ENCODE data around the gene JMJD1C. TPM values are rescaled to one million over a fixed set of nuclear protein-coding genes. Genes with fewer than 3 reads are reported as not detected.

The JMJD1C gene
- total RNA-seq, 1 experiment from 2014 or later = 66.3 TPM

- Histone ChIP-seq H3K9me3 (ENCODE audit: control insufficient read depth in 1 of 2, insufficient read depth in 1 of 2, low read depth in 1 of 2, low read length in 2 of 2) (no peaks in the 10 kb centered on the region), H2AFZ (ENCODE audit: low read depth, low read length, poor library complexity, severe bottlenecking) (no peak overlapping the region), H3K79me2 (ENCODE audit: insufficient read depth, low read length) (peaks cover 95% of the 10 kb centered on the region), H3K4me1 (ENCODE audit: control insufficient read depth in 1 of 2, insufficient read depth in 2 of 2, low read length in 2 of 2) (no peaks in the 10 kb centered on the region), H4K20me1 (ENCODE audit: insufficient read depth) (peaks cover 5% of the 10 kb centered on the region; the same call in 1 of the 2 replicates), H3K27me3 (ENCODE audit: insufficient read depth, low read length) (no peaks in the 10 kb centered on the region), H3K4me3 (replicated peaks in 1 of 2; ENCODE audit: low read depth in 1 of 2, low read length in 2 of 2) (no peak overlapping the region), H3K9me2 (ENCODE audit: insufficient read depth) (no peaks in the 10 kb centered on the region), H3K27ac (ENCODE audit: low read depth, low read length) (no peak overlapping the region), H3K4me2 (ENCODE audit: low read length) (no peak overlapping the region), H3K36me3 (ENCODE audit: control insufficient read depth in 1 of 2, insufficient read depth in 2 of 2, low read length in 2 of 2) (no peaks in the 10 kb centered on the region), H3K9ac (ENCODE audit: low read length) (no peak overlapping the region)
- DNase-seq (ENCODE audit: low read depth, low spot score) = no peak
- no TSS peak for BruUV-seq (replicated peaks)
- CTCF ChIA-PET = no interaction called here
- no peak for ATAC-seq
- POLR2A ChIA-PET = no interaction called here
- intact Hi-C loops (cut with micrococcal nuclease) = no loop called here
- TF ChIP-seq ELF1 (IDR thresholded peaks at IDR 0.05; ENCODE audit: borderline replicate concordance, low read depth) (no peak), SP1 (IDR thresholded peaks at IDR 0.05; ENCODE audit: low read depth) (no peak), EGR1 (IDR thresholded peaks at IDR 0.05; ENCODE audit: low read depth) (no peak), ZFX (IDR thresholded peaks at IDR 0.05) (no peak), YY1 (IDR thresholded peaks at IDR 0.05; ENCODE audit: extremely low read depth, insufficient replicate concordance, low read depth, low read length) (no peak)
- RAD21 ChIA-PET (ENCODE audit: low non-redundant PET in 1 of 2, low total read pairs in 2 of 2, uncharacterized antibody in 2 of 2, unreplicated experiment in 2 of 2) = no interaction called here
Observed at GRCh38 chr10:63388421-63389031, 77.3 kb downstream of the JMJD1C start.

DNA sequence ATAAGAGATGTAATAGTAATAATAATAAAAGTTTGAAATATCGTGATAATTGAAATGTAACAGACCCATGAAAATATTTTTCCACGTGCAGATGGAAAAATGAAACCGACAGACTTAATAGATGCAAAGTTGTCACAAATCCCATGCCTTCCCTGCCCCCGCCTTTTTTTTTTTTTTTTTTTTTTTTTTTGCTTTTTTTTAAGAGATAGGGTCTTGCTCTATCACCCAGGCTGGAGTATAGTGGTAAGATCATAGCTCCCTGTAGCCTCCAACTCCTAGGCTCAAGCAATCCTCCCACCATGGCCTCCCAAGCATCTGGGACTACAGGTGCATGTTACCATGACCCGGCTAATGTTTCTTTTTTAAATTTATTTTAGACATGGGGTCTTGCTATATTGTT, 80.5 kb downstream of the JMJD1C start:
- DNase-seq (ENCODE audit: low read depth, low spot score) (no peak), ATAC-seq (no peak)
- H4K20me1 ChIP-seq (ENCODE audit: insufficient read depth) = peaks cover 5% of the 10 kb centered on the region; the same call in 1 of the 2 replicates
- no TSS peak for BruUV-seq (replicated peaks)
- POLR2A ChIA-PET = no interaction called here
- H3K36me3 ChIP-seq (ENCODE audit: control insufficient read depth in 1 of 2, insufficient read depth in 2 of 2, low read length in 2 of 2) = no peaks in the 10 kb centered on the region
- no peak for TF ChIP-seq CBX3 (IDR thresholded peaks at IDR 0.05; ENCODE audit: low read depth)
- H3K27ac ChIP-seq (ENCODE audit: low read depth, low read length) = no peak overlapping the region
- CTCF ChIA-PET = no interaction called here
- H3K9me3 ChIP-seq (ENCODE audit: control insufficient read depth in 1 of 2, insufficient read depth in 1 of 2, low read depth in 1 of 2, low read length in 2 of 2) = no peaks in the 10 kb centered on the region
- no peak overlapping the region for H3K4me3 ChIP-seq (replicated peaks in 1 of 2; ENCODE audit: low read depth in 1 of 2, low read length in 2 of 2)
- intact Hi-C loops (cut with micrococcal nuclease) = no loop called here
- H3K9ac ChIP-seq (ENCODE audit: low read length) = no peak overlapping the region
- H2AFZ ChIP-seq (ENCODE audit: low read depth, low read length, poor library complexity, severe bottlenecking) = no peak overlapping the region
- RAD21 ChIA-PET (ENCODE audit: low non-redundant PET in 1 of 2, low total read pairs in 2 of 2, uncharacterized antibody in 2 of 2, unreplicated experiment in 2 of 2) = no interaction called here
- H3K9me2 ChIP-seq (ENCODE audit: insufficient read depth) = no peaks in the 10 kb centered on the region
- no peaks in the 10 kb centered on the region for H3K4me1 ChIP-seq (ENCODE audit: control insufficient read depth in 1 of 2, insufficient read depth in 2 of 2, low read length in 2 of 2)
- H3K4me2 ChIP-seq (ENCODE audit: low read length) = no peak overlapping the region
- H3K79me2 ChIP-seq (ENCODE audit: insufficient read depth, low read length) = peaks cover 88% of the 10 kb centered on the region
- H3K27me3 ChIP-seq (ENCODE audit: insufficient read depth, low read length) = no peaks in the 10 kb centered on the region

All from HCT116 (cell line).